ENCODE results near the gene CHN2. TPM values are rescaled to one million over a fixed set of nuclear protein-coding genes. Genes with fewer than 3 reads are reported as not detected.

CHN2 gene
- total RNA-seq, 1 experiment from 2014 or later = 7.7 TPM

DNA sequence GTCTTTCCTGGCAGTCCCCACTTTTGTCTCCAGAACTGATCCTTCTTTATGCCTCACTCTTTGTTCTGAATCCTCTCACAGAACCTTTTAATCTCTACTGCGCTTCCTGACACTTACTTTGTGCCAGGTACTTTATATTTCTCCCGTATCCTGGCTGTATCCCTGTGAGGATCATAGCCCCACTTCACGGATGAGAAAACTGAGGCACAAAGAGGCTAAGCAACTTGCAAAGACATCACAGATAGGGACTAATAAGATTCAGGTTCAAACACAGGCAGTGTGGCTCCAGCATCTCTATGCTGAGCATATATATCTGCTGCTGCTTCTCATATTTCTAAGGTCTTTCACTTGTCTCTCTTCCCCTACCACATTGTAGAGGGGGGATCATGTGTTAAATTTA lies 116.7 kb downstream of the CHN2 start:
- DNase-seq (no peak), ATAC-seq (no peak)
- ChIA-PET POLR2A (ENCODE audit: unreplicated experiment) (no interaction called here), CTCF (no interaction called here)
- Histone ChIP-seq H3K4me1 (ENCODE audit: insufficient read depth, low read length) (peaks cover 5% of the 10 kb centered on the region; the same call in 1 of the 2 replicates), H3K4me3 (ENCODE audit: low read length) (no peak overlapping the region), H3K9me2 (replicated peaks; ENCODE audit: low read length) (no peaks in the 10 kb centered on the region), H3K36me3 (ENCODE audit: low read depth, low read length) (no peaks in the 10 kb centered on the region), H3K9me3 (ENCODE audit: low read length) (no peaks in the 10 kb centered on the region), H4K20me1 (ENCODE audit: low read length) (no peaks in the 10 kb centered on the region), H3K79me2 (ENCODE audit: low read length) (no peaks in the 10 kb centered on the region), H3K27ac (ENCODE audit: low read length) (no peak overlapping the region), H3K4me2 (ENCODE audit: low read length) (no peak overlapping the region), H3K9ac (ENCODE audit: low read length) (no peak overlapping the region), H2AFZ (ENCODE audit: low read length) (no peak overlapping the region), H3K27me3 (ENCODE audit: low read length) (no peaks in the 10 kb centered on the region), H3F3A (ENCODE audit: low read length, unreplicated experiment) (no peaks in the 10 kb centered on the region)
- TF ChIP-seq EZH2phosphoT487 (IDR thresholded peaks at IDR 0.05; ENCODE audit: borderline replicate concordance, low read length) (no peak), EZH2 (IDR thresholded peaks at IDR 0.05; ENCODE audit: low read length, unreplicated experiment) (no peak)
- TF ChIP-seq, protein P1, sequence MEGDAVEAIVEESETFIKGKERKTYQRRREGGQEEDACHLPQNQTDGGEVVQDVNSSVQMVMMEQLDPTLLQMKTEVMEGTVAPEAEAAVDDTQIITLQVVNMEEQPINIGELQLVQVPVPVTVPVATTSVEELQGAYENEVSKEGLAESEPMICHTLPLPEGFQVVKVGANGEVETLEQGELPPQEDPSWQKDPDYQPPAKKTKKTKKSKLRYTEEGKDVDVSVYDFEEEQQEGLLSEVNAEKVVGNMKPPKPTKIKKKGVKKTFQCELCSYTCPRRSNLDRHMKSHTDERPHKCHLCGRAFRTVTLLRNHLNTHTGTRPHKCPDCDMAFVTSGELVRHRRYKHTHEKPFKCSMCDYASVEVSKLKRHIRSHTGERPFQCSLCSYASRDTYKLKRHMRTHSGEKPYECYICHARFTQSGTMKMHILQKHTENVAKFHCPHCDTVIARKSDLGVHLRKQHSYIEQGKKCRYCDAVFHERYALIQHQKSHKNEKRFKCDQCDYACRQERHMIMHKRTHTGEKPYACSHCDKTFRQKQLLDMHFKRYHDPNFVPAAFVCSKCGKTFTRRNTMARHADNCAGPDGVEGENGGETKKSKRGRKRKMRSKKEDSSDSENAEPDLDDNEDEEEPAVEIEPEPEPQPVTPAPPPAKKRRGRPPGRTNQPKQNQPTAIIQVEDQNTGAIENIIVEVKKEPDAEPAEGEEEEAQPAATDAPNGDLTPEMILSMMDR (conservative IDR thresholded peaks at IDR 0.05; ENCODE audit: low read depth, low read length) = no peak
- no TSS peak for BruUV-seq (replicated peaks)
- intact Hi-C loops (cut with micrococcal nuclease) = no loop called here

DNA sequence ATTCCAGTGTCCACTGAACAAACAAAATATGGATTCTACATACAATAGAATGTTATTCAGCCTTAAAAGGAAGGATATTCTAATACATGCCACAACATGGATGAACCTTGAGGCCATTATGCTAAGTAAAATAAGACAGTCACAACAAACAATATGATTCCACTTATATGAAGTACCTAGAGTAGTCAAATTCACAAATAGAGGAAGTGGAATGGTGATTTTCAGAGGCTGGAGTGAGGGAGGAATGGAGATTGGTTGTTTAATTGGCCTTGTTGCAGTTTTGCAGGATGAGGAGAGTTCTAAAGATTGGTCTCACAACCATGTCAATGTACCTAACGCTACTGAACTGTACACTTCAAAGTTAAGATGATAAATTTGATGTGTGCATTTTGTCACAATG lies 119.6 kb downstream of the CHN2 start:
- Histone ChIP-seq H3K36me3 (ENCODE audit: low read depth, low read length) (no peaks in the 10 kb centered on the region), H3K79me2 (ENCODE audit: low read length) (no peaks in the 10 kb centered on the region), H3K9me3 (ENCODE audit: low read length) (no peaks in the 10 kb centered on the region), H2AFZ (ENCODE audit: low read length) (no peak overlapping the region), H3K4me3 (ENCODE audit: low read length) (no peak overlapping the region), H3K9me2 (replicated peaks; ENCODE audit: low read length) (no peaks in the 10 kb centered on the region), H3K27ac (ENCODE audit: low read length) (no peak overlapping the region), H3K4me1 (ENCODE audit: insufficient read depth, low read length) (no peaks in the 10 kb centered on the region; the same call in 1 of the 2 replicates), H3K9ac (ENCODE audit: low read length) (no peak overlapping the region), H3K27me3 (ENCODE audit: low read length) (no peaks in the 10 kb centered on the region), H3K4me2 (ENCODE audit: low read length) (no peak overlapping the region), H4K20me1 (ENCODE audit: low read length) (no peaks in the 10 kb centered on the region), H3F3A (ENCODE audit: low read length, unreplicated experiment) (no peaks in the 10 kb centered on the region)
- no peak for ATAC-seq
- TF ChIP-seq EZH2 (IDR thresholded peaks at IDR 0.05; ENCODE audit: low read length, unreplicated experiment) (no peak), EZH2phosphoT487 (IDR thresholded peaks at IDR 0.05; ENCODE audit: borderline replicate concordance, low read length) (no peak)
- TF ChIP-seq, protein P1 (conservative IDR thresholded peaks at IDR 0.05; ENCODE audit: low read depth, low read length) = no peak
- DNase-seq = no peak
- POLR2A ChIA-PET (ENCODE audit: unreplicated experiment) = no interaction called here
- CTCF ChIA-PET = interaction anchor here (0.6 kb wide), 1 partner anchor 48 kb away, joined by 3 read pairs; no protein-coding TSS in a partner anchor
- intact Hi-C loops (cut with micrococcal nuclease) = no loop called here
- no TSS peak for BruUV-seq (replicated peaks)

DNA sequence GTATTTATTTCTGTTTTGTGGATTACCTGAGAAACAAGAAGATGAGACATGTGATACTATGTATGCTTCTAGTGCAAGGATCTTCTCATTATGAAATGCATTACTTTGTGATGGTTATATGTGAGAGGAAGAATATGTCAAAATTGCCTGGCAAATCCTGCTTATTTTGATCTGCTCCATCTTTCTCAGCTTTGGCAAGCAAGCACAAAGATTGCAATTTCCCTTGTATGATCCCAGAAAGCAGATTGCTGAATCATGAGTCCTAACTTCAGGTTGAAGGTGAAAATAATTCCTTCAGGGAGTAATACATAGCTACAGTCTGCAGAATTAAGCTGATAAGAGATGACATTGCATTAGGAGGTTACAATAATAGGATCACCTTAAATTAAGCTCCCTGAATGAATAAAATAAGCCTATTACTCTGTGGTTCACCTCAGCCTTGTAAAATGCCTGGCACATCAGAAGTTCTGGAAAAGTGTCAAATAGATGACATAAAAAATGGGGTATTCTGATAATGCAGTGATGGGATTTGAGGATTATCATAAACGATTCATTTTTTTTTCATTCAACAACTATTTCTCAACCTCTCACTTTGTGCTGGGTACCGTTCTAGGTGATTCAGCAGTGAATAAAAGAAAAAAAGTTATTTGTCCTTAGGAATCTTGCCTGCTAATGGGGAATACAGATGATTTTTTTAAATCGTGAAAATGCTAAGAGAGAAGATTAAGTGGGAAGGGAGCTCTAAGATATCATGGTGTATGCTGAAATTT lies 120.7 kb downstream of the CHN2 start:
- POLR2A ChIA-PET (ENCODE audit: unreplicated experiment) = no interaction called here
- Histone ChIP-seq H3K36me3 (ENCODE audit: low read depth, low read length) (no peaks in the 10 kb centered on the region), H2AFZ (ENCODE audit: low read length) (no peak overlapping the region), H4K20me1 (ENCODE audit: low read length) (no peaks in the 10 kb centered on the region), H3K4me1 (ENCODE audit: insufficient read depth, low read length) (no peaks in the 10 kb centered on the region), H3K4me3 (ENCODE audit: low read length) (no peak overlapping the region), H3K9me3 (ENCODE audit: low read length) (no peaks in the 10 kb centered on the region), H3K9ac (ENCODE audit: low read length) (no peak overlapping the region), H3F3A (ENCODE audit: low read length, unreplicated experiment) (no peaks in the 10 kb centered on the region), H3K9me2 (replicated peaks; ENCODE audit: low read length) (no peaks in the 10 kb centered on the region), H3K79me2 (ENCODE audit: low read length) (no peaks in the 10 kb centered on the region), H3K27me3 (ENCODE audit: low read length) (no peaks in the 10 kb centered on the region), H3K4me2 (ENCODE audit: low read length) (no peak overlapping the region), H3K27ac (ENCODE audit: low read length) (no peak overlapping the region)
- intact Hi-C loops (cut with micrococcal nuclease) = no loop called here
- TF ChIP-seq, protein P1 (conservative IDR thresholded peaks at IDR 0.05; ENCODE audit: low read depth, low read length) = no peak
- TF ChIP-seq EZH2 (IDR thresholded peaks at IDR 0.05; ENCODE audit: low read length, unreplicated experiment) (no peak), EZH2phosphoT487 (IDR thresholded peaks at IDR 0.05; ENCODE audit: borderline replicate concordance, low read length) (no peak)
- ATAC-seq = no peak
- CTCF ChIA-PET = no interaction called here
- DNase-seq = no peak
- no TSS peak for BruUV-seq (replicated peaks)
